Kidney (tissue), 14 donors: ENCODE results near the gene GINS1. TPM values are rescaled to one million over a fixed set of nuclear protein-coding genes. Genes with fewer than 3 reads are reported as not detected.
A peak's percentile ranks its signal among the peaks of the same experiment; 100 is the strongest.

Source experiments
- DNase-seq, 5 donors: peaks; one replicate each; pipeline ENCODE4 v3.0.0-alpha.2; 2013 to 2020
- FAIRE-seq: peaks from 2 replicates; lab custom pipeline; 2012; peaks lifted over from hg19 to GRCh38; lab: Jason Lieb, UNC
- H3K27ac ChIP-seq, 2 donors: one replicate each; pipeline ENCODE4 v1.7.0; 2013; ENCODE audit warnings: low read depth in 2 of 2, low read length in 2 of 2, inconsistent platforms in 1 of 2
- H3K27me3 ChIP-seq: one replicate; pipeline ENCODE4 v1.7.1; 2013; ENCODE audit warnings: low read length, inconsistent platforms; ENCODE audit not compliant: control insufficient read depth, insufficient read depth
- H3K36me3 ChIP-seq, 3 donors: one replicate each; pipeline versions ENCODE4 v1.7.0 to v1.7.1; 2013; ENCODE audit warnings: low read length in 3 of 3, control low read depth in 1 of 3, inconsistent platforms in 1 of 3; ENCODE audit not compliant: insufficient read depth in 3 of 3, control insufficient read depth in 2 of 3
- H3K4me1 ChIP-seq, 3 donors: one replicate each; pipeline versions ENCODE4 v1.7.0 to v1.7.1; 2013; ENCODE audit warnings: low read length in 3 of 3, inconsistent platforms in 1 of 3, low read depth in 1 of 3; ENCODE audit not compliant: control insufficient read depth in 2 of 3, insufficient read depth in 2 of 3
- H3K4me3 ChIP-seq, 3 donors: one replicate each; pipeline versions ENCODE4 v1.7.0 to v1.8.1; 2013; ENCODE audit warnings: low read length in 3 of 3, control low read depth in 1 of 3, inconsistent platforms in 1 of 3
- H3K9ac ChIP-seq, 3 donors: one replicate each; pipeline versions ENCODE4 v1.7.0 to v1.7.1; 2013; ENCODE audit warnings: low read length in 3 of 3, control low read depth in 1 of 3, inconsistent platforms in 1 of 3
- H3K9me3 ChIP-seq, 3 donors: one replicate each; pipeline versions ENCODE4 v1.7.0 to v1.7.1; 2013; ENCODE audit warnings: low read length in 3 of 3, control low read depth in 1 of 3, inconsistent platforms in 1 of 3; ENCODE audit not compliant: control insufficient read depth in 2 of 3, insufficient read depth in 1 of 3
- intact Hi-C: fragments of 100-400 bp; cut with DNase I; formaldehyde crosslinking; loops from one replicate; pipeline ENCODE4 v1.11.1; 2022
- polyA plus RNA-seq: library from polyadenylated mRNA; stranded (reverse); fragments of 350-450 nt; fragmentation: Illumina TruSeq; extraction: RNeasy Lipid Tissue Mini Kit (QIAGEN cat#74804); gene quantifications from one replicate; pipeline ENCODE4 v1.2.3, GENCODE V29; 2014; ENCODE audit warnings: low read depth, low replicate concordance; ENCODE audit not compliant: insufficient read depth
- total RNA-seq: library from RNA; stranded (reverse); fragmentation: NEBNext Ultra II Directional; extraction: Animal tissue kit (Norgen Biotek cat#: 25700); gene quantifications from one replicate; pipeline ENCODE4 v1.2.1, GENCODE V29; 2021
- TF ChIP-seq, protein P1 (sequence below): IDR thresholded peaks from 3 replicates; pipeline ENCODE4 v1.5.1; 2012; ENCODE audit warnings: mild to moderate bottlenecking, moderate library complexity, borderline replicate concordance; ENCODE audit not compliant: insufficient read depth; ENCODE audit errors: extremely low read depth
- donor health status: control.
- donor health status: control.
- donor health status: control.
- donor health status: control.
- donor health status: control.
- donor health status: DM: yes; HTN: yes; CAD: no.
- donor health status: Normal renal cell carcinoma (clear cell type).

GINS1 gene
- total and polyA plus RNA-seq, 2 donors from 2014 or later: 1.1 to 2.4 TPM

DNA sequence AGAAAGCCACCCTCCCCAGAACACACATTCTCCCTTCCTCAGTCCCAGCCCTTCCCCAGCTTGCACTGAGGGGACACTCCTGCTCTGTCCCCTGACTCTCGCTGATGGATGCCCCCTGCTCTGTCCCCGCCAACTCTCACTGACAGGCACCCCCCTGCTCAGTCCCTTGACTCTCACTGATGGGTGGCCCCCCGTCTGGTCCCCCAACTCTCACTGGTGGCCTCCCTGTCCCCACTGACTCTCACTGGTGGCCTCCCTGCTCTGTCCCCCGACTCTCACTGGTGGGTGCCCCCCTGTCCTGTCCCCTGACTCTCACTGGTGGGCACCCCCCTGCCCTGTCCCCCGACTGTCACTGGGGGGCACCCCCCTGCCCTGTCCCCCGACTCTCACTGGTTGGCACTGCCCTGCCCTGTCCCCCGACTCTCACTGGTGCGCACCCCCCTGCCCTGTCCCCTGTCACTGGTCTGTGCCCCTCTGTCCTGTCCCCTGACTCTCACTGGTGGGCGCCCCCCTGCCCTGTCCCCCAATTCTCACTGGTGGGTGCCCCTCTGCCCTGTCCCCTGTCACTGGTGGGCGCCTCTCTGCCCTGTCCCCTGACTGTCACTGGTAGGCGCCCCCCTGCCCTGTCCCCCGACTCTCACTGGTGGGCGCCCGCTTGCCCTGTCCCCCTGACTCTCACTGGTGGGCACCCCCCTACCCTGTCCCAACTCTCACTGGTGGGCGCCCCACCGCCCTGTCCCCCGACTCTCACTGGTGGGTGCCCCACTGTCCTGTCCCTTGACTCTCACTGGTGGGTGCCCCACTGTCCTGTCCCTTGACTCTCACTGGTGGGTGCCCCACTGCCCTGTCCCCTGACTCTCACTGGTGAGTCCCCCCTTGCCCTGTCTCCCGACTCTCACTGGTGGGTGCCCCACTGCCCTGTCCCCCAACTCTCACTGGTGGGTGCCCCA is 60.9 kb downstream of the GINS1 start:
- Histone ChIP-seq H3K36me3 (peaks cover 6 to 44% (median 27%) of the 10 kb centered on the region in 3 donors), H3K4me3 (no peak overlapping the region), H3K27ac (no peak overlapping the region), H3K9me3 (peaks cover 0 to 2% (median 0%) of the 10 kb centered on the region in 3 donors), H3K9ac (no peak overlapping the region), H3K27me3 (no peaks in the 10 kb centered on the region), H3K4me1 (no peaks in the 10 kb centered on the region)
- FAIRE-seq (no peak), DNase-seq (peak in 1 of 5 donors; percentile 48)
- TF ChIP-seq, protein P1, sequence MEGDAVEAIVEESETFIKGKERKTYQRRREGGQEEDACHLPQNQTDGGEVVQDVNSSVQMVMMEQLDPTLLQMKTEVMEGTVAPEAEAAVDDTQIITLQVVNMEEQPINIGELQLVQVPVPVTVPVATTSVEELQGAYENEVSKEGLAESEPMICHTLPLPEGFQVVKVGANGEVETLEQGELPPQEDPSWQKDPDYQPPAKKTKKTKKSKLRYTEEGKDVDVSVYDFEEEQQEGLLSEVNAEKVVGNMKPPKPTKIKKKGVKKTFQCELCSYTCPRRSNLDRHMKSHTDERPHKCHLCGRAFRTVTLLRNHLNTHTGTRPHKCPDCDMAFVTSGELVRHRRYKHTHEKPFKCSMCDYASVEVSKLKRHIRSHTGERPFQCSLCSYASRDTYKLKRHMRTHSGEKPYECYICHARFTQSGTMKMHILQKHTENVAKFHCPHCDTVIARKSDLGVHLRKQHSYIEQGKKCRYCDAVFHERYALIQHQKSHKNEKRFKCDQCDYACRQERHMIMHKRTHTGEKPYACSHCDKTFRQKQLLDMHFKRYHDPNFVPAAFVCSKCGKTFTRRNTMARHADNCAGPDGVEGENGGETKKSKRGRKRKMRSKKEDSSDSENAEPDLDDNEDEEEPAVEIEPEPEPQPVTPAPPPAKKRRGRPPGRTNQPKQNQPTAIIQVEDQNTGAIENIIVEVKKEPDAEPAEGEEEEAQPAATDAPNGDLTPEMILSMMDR: no peak
- intact Hi-C loops: no loop called here

GRCh38 chr20:25469558-25469957 is 62.1 kb downstream of the GINS1 start:
- H3K9ac ChIP-seq: no peak overlapping the region
- no peak overlapping the region for H3K4me3 ChIP-seq
- H3K9me3 ChIP-seq: peaks cover 0 to 2% (median 0%) of the 10 kb centered on the region in 3 donors
- no peaks in the 10 kb centered on the region for H3K4me1 ChIP-seq
- no peak for FAIRE-seq
- H3K27me3 ChIP-seq: no peaks in the 10 kb centered on the region
- H3K36me3 ChIP-seq: peaks cover 6 to 42% (median 23%) of the 10 kb centered on the region in 3 donors
- TF ChIP-seq, protein P1: no peak
- intact Hi-C loops: no loop called here
- no peak overlapping the region for H3K27ac ChIP-seq
- peak in 1 of 5 donors; percentile 59 for DNase-seq

- intact Hi-C loops: no loop called here
- Histone ChIP-seq H3K36me3 (peaks cover 6 to 41% (median 21%) of the 10 kb centered on the region in 3 donors), H3K27me3 (no peaks in the 10 kb centered on the region), H3K4me1 (no peaks in the 10 kb centered on the region), H3K9me3 (peaks cover 0 to 2% (median 0%) of the 10 kb centered on the region in 3 donors), H3K9ac (no peak overlapping the region), H3K4me3 (no peak overlapping the region), H3K27ac (no peak overlapping the region)
- DNase-seq (peak in 4 of 5 donors; percentile 32 to 60 (median 44)), FAIRE-seq (no peak)
- TF ChIP-seq, protein P1: no peak
Measured at GRCh38 chr20:25470045-25470444, 62.6 kb downstream of the GINS1 start.
